NCI-H526 (cell line): ENCODE results near the gene PACS2.

Experiments used
- DNase-seq, 2 experiments: peaks; one replicate each; lab custom pipeline; 2025; lab: John Stamatoyannopoulos, UW

PACS2 gene

DNA sequence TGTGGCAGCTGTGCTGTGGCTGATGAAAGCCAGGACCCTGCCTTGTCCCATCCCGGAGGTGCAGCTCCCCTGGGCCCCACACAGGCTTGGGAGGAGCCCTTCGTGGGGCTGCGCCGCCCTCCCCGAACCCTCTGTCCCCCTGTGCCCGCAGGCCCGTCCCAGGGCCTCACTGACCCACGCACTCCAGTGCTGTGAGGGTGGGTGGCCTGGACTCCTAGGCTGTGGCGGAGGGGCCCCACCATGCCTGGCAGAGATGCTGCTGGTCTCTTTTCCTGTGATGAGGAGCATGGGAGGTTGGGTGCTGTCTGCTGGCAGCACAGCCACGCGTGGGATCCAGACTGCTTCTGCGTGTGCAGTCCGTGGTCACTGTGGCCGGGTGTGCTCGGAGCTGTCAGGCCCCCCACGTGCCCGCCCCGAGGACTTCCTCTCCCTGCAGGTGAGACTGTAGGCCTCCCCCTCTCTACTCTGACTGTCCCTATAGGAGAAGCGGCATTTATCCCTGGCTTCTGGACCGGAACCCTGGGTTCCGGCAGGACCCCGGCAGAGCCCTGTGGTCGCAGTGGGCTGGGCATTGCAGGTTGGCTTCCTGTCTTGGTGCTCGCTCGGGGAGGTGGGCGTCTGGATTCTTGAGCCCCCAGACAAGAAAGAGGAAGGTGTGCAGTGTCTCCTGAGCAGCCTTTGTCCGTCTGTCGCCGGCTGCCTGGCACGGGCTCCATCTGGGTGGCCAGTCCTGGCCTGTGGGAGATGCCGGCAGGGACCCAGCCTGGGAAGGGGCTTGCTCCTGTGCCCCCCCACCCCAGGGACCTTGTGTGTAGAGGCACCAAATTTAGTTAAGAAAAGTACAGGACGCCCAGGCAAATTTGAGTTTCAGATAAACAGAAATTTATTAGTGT, 107.4 kb downstream of the PACS2 start:
- DNase-seq, result no peak

DNA sequence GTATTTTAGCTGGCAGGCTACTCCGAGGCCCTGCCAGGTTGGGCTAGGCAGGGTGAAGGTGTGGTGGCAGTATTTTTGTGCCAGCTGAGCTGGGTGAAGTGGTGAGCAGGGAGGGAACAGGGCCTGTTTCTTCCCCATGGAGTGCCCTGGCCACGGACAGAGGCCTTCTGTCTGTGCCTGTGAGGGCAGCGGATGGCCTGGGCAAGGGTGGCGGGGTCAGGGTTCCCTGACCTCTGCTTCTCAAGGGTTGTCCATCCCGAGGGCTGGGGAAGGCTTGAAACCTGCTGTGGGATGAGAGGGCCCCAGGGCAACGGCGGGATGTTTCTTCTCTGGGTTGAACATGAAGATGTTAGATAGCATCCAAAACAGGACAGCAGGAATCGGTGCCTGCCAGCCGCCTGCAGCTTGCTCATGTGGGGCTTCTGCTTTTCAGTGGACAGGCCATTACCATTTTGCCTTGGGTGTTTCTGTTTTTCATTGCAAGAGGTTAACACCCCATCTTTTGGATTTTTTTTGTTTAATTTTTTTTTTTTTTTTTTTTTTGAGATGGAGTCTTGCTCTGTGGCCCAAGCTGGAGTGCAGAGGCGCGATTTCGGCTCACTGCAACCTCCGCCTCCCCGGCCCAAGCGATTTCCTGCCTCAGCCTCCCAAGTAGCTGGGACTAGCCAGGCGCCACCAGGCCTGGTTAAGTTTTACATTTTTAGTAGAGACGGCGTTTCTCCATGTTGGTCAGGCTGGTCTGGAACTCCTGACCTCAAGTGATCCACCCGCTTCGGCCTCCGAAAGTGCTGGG, 108.3 kb downstream of the PACS2 start:
- no peak for DNase-seq

DNA sequence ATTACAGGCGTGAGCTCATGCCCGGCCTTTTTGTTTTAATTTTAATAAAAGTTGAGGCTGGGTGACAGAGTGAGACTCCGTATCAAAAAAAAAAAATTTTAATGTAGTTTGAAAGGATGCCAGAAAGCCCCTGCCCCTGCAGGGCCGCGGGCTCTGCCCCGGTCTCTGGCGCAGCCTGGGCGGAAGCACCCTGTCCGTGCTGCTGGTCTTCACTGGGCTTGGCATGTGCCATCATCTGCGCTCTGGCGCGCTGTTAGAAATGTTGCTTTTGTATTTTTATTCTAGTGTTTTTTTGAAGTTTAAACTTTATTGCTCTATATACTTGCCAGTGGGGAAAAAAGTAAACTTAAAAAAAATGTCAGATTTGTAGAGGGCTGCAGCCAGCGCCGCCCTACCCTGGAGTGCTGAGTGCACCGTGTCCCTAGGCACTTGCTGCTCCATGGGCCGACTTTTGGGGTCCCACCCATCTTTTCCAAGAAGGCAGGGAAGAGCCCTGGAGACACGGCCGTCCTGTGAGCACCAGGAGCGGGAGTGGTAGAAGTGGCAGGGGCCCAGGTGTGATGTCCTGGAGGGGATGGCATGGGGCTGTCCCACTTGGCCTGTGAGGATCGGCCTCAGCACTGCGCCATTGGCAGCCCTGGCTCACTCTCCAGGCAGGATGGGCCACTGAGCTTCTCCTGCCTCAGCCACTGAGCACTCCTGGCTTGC, 109.1 kb downstream of the PACS2 start:
- DNase-seq, result no peak

DNA sequence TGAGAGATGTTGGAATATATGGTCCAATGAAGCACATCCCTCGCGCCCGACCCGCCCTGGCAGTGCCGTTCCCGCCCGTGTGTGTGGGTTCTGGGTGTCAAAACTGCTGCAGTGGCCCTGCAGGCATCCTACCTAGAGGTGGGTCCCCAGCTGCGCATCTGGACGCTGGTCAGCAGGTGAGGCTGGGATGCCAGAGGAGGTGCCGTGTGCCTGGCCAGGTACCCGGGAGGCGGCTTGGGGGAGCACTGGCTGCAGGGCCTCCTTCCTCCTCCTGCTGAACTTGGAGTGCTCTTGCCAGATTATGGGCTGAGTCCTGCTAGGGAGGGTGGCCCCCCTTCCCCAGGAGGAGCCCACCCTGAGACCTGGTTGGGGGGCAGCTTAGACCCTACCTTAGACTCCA, 110.3 kb downstream of the PACS2 start:
- no peak for DNase-seq

DNA sequence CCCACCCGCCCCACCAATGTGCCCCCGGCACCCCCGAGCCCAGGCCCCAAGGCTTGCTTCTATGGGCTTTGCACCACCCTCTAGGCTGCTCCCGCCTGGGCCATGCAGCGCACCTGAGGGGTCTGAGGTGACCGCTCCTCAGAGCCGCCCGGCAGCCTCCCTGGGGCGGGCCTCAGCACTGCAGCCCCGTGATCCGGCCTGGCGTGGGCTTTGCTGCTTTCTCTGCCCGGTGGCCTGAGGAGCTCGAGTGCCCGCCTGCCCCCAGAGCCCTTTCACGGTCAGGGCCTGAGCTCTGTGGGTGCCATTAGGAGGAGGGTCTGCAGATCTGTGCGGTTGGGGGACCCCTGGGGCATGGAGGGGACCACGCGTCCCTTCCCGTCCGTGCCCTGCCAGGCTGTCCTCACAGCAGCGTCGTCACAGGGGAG, 111.3 kb downstream of the PACS2 start:
- no peak for DNase-seq

DNA sequence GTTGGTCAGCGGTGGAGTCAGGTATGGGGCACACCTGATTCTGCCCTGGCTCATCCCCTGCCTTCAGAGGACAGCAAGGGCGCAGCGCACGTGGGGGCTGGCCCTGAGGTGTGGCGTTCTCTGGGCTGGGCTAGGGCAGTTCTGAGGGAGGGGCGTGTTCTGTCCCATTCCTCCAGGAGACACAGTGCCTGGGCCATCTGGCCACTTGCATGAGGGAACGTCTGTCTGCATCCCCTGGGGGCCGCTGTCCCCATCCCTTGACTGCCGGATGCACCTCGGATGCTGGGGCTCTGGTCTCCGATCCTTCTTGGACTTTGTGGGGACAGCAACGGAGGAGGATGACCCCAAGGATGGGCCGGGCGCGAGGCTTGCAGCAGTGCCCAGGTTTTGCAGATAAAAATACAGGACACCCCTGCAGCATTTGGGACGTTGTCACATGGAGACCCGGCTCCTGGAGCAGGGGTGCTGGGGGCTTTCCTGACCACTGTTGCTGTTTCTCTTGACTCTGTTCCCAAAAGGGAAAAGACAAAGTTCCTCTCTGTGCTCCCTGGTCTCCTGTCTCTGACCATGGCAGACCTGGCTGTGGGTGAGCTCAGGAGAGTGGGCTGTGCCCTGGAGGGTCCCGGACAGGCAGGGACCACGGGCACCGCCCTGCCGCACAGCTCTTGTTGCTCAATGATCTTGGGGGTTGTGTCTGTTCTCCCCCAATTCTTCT, 112.0 kb downstream of the PACS2 start:
- DNase-seq, result no peak

DNA sequence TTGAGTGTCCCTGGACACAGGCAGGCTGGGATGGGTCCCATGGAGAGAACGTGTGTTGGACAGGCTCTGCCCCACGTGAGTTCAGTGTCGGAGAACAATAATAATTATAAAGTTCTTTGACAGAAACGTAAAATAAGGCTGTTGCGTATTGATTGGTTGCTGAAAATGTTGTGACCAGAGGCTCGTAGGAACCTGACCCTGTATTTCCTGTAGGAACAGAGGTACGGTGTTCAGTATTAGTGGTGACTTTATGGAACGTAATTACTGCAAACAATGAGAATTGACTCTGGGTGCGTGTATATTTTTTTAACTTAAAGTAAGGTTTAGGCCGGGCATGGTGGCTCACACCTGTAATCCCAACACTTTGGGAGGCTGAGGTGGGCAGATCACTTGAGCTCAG, 112.9 kb downstream of the PACS2 start:
- no peak for DNase-seq

DNA sequence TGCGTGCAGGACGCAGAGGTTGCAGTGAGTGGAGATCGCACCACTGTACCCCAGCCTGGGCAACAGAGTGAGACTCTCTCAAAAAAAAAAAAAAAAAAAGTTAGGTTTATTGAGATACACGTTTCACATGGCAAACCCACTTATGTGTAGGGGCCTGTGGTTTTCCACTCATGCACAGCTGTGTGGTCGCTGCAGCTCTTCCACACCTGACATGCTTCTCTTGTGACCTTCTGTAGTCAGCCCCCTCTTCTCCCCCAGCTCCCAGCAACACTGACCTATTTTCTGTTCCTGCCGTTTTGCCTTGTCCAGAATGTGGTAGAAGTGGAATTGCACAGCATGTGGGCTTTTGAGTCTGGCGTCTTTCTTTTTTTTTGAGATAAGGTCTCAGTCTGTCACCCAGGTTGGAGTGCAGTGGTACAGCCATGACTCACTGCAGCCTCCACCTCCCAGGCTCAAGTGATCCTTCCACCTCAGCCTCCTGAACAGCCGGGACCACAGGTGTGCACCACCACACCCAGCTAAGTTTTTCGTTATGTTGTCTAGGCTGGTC, 113.5 kb downstream of the PACS2 start:
- no peak for DNase-seq

DNA sequence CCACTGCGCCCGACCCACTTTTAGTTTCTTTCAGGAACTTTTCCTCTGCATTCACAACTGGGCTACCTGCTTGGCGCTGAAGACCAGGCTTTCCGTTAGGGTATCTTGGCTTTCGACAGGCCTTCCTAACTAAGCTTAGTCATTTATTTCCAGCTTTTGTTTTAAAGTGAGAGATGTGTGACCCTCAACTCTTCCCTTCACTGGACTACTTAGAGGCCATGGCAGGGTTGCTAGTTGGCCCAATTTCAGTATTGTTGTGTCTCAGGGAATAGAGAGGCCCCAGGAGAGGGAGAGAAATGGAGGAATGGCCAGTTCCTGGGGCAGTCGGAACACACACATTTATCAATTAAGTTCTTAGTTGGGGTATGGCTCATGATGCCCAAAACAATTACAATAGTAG, 115.5 kb downstream of the PACS2 start:
- no peak for DNase-seq

DNA sequence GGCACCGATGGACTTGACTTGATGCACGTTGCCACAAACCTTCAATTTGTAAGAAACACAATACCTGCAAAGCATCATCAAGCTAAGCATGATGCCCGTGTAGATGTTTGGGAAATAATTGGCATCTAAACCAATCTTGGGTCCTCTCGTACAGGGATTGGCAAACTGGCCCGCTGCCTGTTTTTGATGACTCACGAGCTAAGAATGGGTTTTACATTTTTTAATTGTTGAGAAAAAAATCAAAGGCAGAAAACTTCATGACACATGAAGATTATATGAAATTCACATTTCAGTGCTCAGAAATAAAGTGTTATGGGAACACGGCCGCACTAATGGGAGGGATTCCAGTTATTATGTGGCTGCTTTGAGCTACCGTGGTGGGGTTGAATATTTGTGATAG, 116.0 kb downstream of the PACS2 start:
- DNase-seq, result no peak

DNA sequence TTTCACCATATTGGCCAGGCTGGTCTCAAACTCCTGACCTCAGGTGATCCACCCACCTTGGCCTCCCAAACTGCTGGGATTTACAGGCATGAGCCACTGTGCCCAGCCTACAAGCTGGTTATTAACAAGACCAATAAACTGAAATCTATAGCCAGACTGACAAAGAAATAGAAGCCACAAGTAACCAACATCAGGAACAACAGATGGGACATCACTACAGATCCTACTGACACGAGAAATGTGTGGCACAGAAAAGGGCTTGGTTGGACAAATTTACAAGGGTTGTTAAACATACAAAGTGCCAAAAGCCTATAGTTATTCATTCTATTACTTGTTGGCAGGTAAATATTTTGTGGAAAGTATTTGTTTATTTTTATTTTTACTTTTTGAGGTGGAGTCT, 116.7 kb downstream of the PACS2 start:
- no peak for DNase-seq

DNA sequence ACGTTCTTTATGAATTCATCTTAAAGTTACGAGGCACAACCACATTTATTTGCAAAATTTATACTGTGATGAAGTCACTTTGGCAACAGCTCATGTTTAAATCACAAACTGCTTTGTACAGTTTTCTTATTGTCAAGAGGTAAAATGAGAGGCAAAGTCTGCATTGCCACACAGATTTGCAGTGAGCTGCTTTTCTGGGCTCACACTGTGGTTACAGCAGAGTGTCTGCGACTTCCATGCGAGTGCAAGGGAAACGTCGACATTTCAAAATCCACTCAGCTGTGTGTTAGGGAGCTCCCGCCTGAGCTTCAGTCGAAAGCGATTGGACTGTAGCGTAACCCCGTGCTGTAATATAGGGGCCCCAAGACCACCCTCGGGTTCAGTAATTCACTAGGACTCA, 118.1 kb downstream of the PACS2 start:
- DNase-seq, result no peak

DNA sequence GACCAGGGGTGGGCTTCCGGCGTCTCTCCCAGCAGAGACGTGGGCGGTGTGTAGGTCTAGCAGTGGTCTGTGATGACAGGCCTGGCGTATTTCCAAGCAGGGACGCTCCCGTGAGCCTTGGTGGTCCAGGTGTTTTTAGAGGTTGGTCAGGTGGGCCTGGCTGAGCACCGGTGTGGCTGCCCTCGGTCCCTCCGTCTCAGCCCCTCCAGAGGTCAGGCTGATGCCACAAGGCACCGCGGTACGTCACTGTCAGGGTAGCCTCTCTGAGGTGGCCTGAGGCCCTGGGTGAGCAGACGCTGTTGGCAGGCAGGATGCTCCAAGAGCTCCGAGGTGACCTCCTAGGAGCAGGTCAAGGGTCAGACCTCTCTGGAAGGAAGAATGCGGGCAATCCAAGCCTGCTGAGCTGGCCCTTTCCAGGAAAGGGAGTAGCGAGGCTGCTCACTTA, 118.6 kb downstream of the PACS2 start:
- no peak for DNase-seq

DNA sequence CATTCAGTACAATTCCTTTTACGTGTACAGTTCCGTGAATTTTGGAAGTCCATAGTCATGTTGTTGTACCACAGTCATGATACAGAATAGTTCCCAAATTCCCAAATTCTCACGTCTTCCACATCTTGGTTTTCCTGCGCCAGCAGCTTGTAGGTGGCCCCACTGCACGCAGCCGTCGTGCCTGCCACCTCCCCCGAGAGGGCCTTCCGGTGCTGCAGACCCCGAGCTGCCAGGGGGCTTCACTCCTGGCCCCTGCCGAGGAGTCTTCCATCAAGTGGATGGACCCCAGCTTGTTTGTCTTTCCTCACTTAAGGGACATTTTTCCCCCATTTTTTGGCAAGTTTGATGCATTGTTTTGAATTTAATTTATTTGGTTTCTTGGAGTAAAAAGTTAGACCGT, 121.9 kb downstream of the PACS2 start:
- no peak for DNase-seq

DNA sequence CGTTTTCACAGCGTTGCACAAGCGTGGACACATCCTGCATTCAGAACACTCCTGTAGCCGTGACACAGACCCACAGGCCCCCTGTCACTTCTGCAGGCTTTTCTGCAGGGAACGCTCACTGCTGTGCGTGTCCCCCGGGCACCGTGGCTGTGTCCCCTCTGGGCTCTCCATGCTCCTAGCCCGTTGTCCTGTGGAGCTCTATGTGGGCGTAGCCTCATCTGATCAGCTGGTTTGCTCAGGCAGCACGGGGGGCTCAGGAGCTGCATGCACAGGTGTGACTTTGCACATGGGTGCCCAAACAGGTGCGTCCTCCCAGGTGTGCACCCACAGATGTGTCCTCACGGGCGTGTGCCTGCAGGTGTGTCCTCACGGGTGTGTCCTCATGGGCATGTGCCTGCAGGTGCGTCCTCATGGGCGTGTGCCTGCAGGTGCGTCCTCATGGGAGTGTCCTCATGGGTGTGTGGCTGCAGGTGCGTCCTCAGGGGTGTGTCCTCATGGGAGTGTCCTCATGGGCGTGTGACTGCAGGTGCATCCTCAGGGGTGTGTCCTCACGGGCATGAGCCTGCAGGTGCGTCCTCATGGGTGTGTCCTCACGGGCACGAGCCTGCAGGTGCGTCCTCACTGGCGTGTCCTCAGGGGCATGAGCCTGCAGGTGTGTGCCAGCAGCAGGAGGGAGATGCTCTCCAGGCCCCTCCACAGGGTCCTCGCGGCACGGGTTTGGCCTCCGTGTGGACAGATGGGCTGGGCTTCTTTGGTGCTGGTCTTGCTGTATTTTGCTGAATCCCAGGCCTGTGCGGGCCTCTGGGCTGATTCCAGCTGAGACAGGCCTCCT, 122.6 kb downstream of the PACS2 start:
- peak; percentile 84 to 86 for DNase-seq

DNA sequence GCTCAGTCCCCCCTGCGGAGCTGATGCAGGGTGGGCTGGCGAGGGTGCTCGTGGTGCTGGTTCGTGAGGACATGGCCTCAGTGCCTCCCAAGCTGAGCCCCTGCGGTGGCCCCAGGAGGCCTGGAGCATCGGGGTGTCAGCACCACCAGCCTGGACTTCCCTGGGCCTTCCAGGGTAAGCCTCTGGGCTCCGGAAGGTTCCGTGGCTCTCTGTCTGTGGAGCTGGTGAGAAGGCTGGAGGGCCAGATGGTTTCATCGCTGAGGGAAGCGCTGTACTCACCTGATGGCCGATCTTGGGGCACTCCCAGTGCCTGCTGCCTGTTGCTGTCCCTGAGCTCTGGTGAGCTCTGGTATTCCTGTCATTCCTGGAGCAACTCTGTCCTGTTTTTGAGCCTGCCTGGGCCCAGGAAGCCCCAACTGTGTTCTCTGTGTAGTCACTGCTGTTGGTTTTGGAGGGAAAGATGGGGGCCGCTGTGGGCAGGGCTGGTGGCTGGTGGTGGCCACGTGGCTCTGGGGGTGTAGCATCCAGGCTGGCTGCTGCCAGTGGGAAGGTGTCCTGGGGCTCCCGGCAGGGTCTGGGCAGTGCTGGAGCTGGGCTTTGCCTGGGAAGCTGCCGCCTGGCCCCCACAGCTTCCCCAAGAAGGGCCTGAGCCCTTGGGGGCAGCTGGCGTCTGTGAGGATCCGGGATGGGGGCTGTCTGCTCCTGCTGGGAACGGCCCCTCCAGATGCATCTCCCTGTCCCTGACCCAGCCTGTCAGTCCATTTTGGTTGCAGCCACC, 123.4 kb downstream of the PACS2 start:
- DNase-seq, result no peak

DNA sequence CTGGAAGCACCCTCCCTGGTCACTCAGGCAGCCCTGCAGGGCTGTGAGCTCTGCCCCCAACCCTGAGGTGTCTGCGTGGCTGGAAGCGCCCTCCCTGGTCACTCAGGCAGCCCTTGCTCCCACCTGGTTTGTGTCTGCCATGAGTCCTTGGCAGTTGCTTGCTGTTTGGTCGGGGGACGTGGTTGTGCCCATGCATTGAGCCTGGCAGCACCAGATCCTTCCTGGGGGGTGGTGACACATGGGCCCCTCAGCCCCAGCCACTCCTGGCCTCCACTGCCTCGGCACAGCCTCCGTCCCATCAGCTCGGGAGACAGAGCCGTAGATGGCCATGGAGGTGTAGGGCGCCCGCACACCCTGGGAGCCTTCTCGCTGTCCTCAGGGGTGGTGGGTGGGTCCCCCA, 124.6 kb downstream of the PACS2 start:
- no peak for DNase-seq

DNA sequence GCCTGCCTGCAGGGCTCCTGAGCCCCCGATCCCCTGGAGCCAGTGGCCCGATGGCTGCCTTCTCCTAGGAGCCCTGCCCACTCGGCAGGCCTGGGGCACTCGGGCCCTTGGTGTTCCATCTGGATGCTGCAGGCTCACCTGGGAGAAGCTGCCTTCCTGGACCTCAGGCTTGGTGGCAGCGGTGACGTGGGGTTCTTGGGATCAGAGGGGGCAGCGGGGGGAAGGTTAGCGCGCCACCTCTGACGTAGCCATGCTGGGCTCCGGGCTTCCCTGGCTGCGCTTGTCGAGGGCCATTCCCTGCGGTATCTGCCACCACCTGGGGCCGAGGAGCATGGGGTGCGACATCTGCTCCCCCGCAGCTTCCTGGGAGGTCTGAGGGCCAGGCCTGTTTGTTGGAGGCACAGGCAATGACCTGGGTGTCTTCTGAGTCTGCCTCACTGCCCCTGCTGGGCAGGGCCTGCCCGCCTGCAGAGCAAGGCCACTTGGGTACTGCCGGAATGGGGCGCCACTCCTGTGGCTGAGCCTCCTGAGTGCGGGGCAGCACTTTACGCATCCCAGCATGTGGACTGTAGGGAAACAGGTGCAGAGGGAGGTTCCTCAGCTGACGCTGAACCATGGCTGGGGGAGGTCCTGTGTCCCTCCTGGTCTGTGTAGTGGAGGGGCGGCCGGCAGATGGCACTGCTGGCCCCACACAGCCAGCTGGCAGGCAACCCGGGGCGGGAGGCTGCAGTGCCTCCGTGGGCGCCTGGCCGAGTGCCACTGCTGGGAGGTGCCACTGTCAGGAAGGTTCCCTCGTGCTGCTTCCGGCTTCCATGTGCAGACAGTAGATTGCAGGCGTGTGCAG, 125.4 kb downstream of the PACS2 start:
- no peak for DNase-seq

DNA sequence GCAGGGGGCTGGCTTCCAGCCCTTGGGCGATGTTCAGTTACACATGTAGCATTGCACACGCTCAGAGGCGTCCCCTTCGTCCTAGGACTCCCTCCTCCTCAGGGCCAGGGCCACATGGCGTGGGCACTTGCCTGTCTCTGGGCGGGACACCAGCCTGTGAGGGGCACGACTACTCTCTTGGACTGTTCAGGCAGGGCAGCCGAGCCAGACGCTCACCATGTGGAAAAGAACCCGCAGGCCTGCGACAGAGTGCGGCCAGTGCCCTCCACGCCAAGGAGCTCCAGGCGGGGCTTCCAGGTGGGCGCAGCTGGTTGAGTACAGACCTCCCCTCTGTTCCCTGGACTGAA, 126.0 kb downstream of the PACS2 start:
- no peak for DNase-seq
